Measurements from ENCODE around the gene RAE1.

DNA sequence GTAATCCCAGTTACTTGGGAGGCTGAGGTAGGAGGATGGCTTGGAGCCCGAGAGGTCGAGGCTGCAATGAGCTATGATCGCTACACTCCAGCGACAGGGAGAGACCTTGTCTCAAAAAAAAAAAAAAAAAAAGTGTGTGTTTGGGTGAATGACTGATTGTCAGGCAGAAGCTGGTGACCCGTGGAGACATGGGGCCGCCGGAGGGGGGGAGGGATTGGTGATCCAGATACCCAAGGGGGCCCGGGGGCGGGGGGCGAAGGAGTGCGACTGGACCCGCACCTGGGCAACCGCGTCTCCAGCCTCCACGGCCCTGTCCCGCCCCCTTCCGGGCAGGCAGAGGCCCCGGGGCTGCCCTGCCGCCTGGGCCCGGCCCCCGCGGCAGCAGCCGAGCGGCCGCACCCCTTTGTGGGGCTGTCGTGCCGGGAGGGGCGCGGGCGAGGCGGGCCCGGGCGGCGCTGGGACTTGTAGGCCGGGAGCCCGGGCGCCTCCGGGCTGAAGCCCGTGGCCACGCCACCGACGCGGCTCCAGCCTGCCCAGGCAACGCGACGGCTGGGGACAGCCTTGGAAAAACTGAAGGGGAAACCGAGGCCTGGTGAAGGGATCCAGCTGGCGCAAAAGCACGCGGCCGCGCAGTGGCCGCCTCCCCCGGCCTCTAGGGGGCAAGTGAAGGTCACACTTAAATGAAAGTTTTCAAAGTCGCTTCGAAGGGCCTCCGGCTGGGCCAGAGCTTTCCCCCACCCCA is 38.1 kb downstream of the RAE1 start:
- TF ChIP-seq POLR2A (IDR thresholded peaks at IDR 0.05), result peak; percentile 18 to 49 (median 47)
- TF ChIP-seq, protein P1, sequence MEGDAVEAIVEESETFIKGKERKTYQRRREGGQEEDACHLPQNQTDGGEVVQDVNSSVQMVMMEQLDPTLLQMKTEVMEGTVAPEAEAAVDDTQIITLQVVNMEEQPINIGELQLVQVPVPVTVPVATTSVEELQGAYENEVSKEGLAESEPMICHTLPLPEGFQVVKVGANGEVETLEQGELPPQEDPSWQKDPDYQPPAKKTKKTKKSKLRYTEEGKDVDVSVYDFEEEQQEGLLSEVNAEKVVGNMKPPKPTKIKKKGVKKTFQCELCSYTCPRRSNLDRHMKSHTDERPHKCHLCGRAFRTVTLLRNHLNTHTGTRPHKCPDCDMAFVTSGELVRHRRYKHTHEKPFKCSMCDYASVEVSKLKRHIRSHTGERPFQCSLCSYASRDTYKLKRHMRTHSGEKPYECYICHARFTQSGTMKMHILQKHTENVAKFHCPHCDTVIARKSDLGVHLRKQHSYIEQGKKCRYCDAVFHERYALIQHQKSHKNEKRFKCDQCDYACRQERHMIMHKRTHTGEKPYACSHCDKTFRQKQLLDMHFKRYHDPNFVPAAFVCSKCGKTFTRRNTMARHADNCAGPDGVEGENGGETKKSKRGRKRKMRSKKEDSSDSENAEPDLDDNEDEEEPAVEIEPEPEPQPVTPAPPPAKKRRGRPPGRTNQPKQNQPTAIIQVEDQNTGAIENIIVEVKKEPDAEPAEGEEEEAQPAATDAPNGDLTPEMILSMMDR (IDR thresholded peaks at IDR 0.05), result peak in 3 of 7 experiments; percentile 21 to 44 (median 29)
